Osteocyte (in vitro differentiated cells): Measurements from ENCODE around the gene MAK. TPM values are rescaled to one million over a fixed set of nuclear protein-coding genes. Genes with fewer than 3 reads are reported as not detected.

ENCODE experiments used
- DNase-seq: peaks from one replicate; pipeline ENCODE4 v3.0.0; 2021; ENCODE audit warnings: mixed read lengths; ENCODE audit not compliant: unreplicated experiment; ENCODE audit errors: extremely low spot score
- H3K27ac Mint-ChIP-seq: one replicate; pipeline ENCODE4 v1.8.0; 2021; ENCODE audit warnings: mild to moderate bottlenecking, mixed read lengths; ENCODE audit not compliant: unreplicated experiment
- H3K27me3 Mint-ChIP-seq: one replicate; pipeline ENCODE4 v1.8.0; 2021; ENCODE audit warnings: mixed read lengths; ENCODE audit not compliant: unreplicated experiment
- H3K36me3 Mint-ChIP-seq: one replicate; pipeline ENCODE4 v1.8.0; 2021; ENCODE audit warnings: mixed read lengths; ENCODE audit not compliant: unreplicated experiment
- H3K4me1 Mint-ChIP-seq: one replicate; pipeline ENCODE4 v1.8.0; 2021; ENCODE audit warnings: mixed read lengths; ENCODE audit not compliant: unreplicated experiment
- H3K4me3 Mint-ChIP-seq: one replicate; pipeline ENCODE4 v1.8.0; 2021; ENCODE audit warnings: mild to moderate bottlenecking, moderate library complexity, mixed read lengths; ENCODE audit not compliant: unreplicated experiment
- H3K9me3 Mint-ChIP-seq: one replicate; pipeline ENCODE4 v1.8.0; 2021; ENCODE audit warnings: mixed read lengths; ENCODE audit not compliant: unreplicated experiment
- total RNA-seq: library from RNA; stranded (reverse); gene quantifications from 2 replicates; pipeline ENCODE4 v1.2.1, GENCODE V29; 2021
- TF ChIP-seq, protein P1 (sequence below): fragments of 200-600 bp; sonication (generic); IDR thresholded peaks from 2 replicates; pipeline ENCODE4 v1.5.0; 2021; ENCODE audit warnings: antibody characterized with exemption, mild to moderate bottlenecking, moderate library complexity

Gene MAK
- total RNA-seq, 1 donor from 2014 or later = not detected

DNA sequence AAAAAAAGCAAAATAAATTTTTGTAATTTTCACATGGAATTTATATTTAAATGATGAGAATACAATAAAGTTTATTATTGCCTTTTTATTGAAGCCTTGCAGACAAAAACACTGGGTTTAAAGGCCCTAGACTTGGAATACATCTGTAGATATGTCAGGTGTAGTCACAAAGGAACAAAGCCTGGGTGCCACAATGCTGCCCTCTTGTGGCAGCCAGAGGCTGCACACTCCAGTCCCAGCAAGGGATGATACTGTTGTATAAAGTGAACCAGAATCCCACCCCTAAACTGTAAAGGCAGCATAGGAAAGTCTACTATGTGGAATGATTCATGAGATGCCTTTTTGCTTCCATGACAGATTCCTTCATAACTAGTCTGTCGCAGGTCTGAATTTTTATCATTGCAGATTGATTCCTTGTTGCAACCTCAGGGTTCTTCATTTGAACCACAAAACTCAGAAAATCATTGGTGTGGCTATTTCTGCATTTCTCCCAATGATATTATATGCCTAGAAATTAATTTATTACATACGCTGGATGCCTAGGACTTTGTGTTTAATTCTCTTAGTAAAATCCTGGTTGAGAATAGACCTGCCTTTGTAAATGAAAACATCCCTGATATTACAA lies 37.0 kb downstream of the MAK start:
- no peaks in the 10 kb centered on the region for H3K27me3 Mint-ChIP-seq

DNA sequence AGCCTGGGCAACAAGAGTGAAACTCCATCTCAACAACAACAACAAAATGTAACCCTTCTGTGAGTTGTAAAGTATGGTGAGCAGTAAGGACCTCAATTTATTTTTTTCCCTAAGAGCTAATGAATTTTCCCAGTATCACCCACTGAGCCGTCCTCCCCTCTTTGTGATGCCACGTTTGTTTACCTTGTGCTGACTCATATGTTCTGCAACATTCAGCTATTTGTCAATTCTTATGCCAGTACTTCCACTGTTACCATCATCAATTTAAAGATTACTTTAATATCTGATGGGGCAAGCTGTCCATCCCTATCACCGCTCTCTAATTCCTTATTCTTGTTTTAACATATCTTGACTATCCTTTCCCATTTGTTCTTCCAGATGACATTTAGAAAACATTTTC lies 37.5 kb downstream of the MAK start:
- TF ChIP-seq, protein P1, sequence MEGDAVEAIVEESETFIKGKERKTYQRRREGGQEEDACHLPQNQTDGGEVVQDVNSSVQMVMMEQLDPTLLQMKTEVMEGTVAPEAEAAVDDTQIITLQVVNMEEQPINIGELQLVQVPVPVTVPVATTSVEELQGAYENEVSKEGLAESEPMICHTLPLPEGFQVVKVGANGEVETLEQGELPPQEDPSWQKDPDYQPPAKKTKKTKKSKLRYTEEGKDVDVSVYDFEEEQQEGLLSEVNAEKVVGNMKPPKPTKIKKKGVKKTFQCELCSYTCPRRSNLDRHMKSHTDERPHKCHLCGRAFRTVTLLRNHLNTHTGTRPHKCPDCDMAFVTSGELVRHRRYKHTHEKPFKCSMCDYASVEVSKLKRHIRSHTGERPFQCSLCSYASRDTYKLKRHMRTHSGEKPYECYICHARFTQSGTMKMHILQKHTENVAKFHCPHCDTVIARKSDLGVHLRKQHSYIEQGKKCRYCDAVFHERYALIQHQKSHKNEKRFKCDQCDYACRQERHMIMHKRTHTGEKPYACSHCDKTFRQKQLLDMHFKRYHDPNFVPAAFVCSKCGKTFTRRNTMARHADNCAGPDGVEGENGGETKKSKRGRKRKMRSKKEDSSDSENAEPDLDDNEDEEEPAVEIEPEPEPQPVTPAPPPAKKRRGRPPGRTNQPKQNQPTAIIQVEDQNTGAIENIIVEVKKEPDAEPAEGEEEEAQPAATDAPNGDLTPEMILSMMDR = no peak
- H3K4me1 Mint-ChIP-seq = peaks cover 5% of the 10 kb centered on the region
- H3K27ac Mint-ChIP-seq = peak overlapping the region; percentile 38
- no peaks in the 10 kb centered on the region for H3K9me3 Mint-ChIP-seq
- no peaks in the 10 kb centered on the region for H3K27me3 Mint-ChIP-seq
- H3K4me3 Mint-ChIP-seq = no peak overlapping the region
- H3K36me3 Mint-ChIP-seq = no peaks in the 10 kb centered on the region
- DNase-seq = no peak

More for the DNA sequence above, 37.0 kb downstream of the MAK start:
- no peaks in the 10 kb centered on the region for H3K36me3 Mint-ChIP-seq
- H3K9me3 Mint-ChIP-seq = no peaks in the 10 kb centered on the region
- H3K4me1 Mint-ChIP-seq = peaks cover 5% of the 10 kb centered on the region
- TF ChIP-seq, protein P1 = peak; percentile 99
- H3K27ac Mint-ChIP-seq = peak overlapping the region; percentile 38
- no peak overlapping the region for H3K4me3 Mint-ChIP-seq
- DNase-seq = peak; percentile 85

GRCh38 chr6:10794239-10794638 lies 44.1 kb downstream of the MAK start:
- Mint-ChIP-seq H3K4me1 (no peaks in the 10 kb centered on the region), H3K4me3 (no peak overlapping the region)

GRCh38 chr6:10793695-10794094 lies 44.6 kb downstream of the MAK start:
- TF ChIP-seq, protein P1 = no peak
- DNase-seq = no peak
- Mint-ChIP-seq H3K4me1 (no peaks in the 10 kb centered on the region), H3K36me3 (peaks cover 13% of the 10 kb centered on the region), H3K4me3 (no peak overlapping the region), H3K9me3 (no peaks in the 10 kb centered on the region), H3K27me3 (no peaks in the 10 kb centered on the region), H3K27ac (no peak overlapping the region)

More at GRCh38 chr6:10794239-10794638, 44.1 kb downstream of the MAK start:
- TF ChIP-seq, protein P1 = no peak
- DNase-seq = no peak
- H3K9me3 Mint-ChIP-seq = no peaks in the 10 kb centered on the region
- no peaks in the 10 kb centered on the region for H3K27me3 Mint-ChIP-seq
- H3K27ac Mint-ChIP-seq = no peak overlapping the region
- H3K36me3 Mint-ChIP-seq = peaks cover 13% of the 10 kb centered on the region

DNA sequence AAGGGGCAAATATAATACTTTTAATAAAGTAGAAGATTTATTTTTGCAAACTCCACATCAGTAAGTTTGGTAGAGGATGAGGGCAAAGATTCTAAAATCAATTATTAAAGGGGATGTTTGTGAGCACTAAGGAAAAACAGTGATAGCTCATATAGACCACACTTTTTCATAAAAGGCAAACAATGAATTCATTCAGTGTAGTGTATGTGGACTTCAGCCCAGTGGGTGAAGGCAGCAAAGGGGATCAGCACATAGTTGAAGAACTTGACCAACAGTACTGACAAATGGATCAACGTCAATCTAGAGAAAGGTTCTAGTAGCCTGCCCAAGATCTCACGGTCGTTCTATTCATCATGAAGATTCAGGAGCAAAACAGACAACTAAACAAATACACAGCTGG lies 45.3 kb downstream of the MAK start:
- Mint-ChIP-seq H3K4me1 (no peaks in the 10 kb centered on the region), H3K27me3 (no peaks in the 10 kb centered on the region)

More for the DNA sequence above, 45.3 kb downstream of the MAK start:
- Mint-ChIP-seq H3K9me3 (no peaks in the 10 kb centered on the region), H3K27ac (no peak overlapping the region), H3K4me3 (no peak overlapping the region), H3K36me3 (peaks cover 13% of the 10 kb centered on the region)
- DNase-seq = no peak
- TF ChIP-seq, protein P1 = no peak
